ENCODE results near the gene SLCO3A1. TPM values are rescaled to one million over a fixed set of nuclear protein-coding genes. Genes with fewer than 3 reads are reported as not detected.

Gene SLCO3A1
- total and polyA plus RNA-seq, 10 donors: 7.5 to 79.5 (median 40.7) TPM

GRCh38 chr15:92102395-92102755 lies 248.9 kb downstream of the SLCO3A1 start:
- TF ChIP-seq POLR2A (IDR thresholded peaks at IDR 0.05): no peak
- TF ChIP-seq POLR2AphosphoS5 (IDR thresholded peaks at IDR 0.05): no peak
- TF ChIP-seq CTCF (IDR thresholded peaks at IDR 0.05 in 8 of 11, conservative IDR thresholded peaks at IDR 0.05 in 3 of 11): no peak
- WGBS, 5 donors: 89 to 100% (median 96%) methylated on average over 2 of the region's 2 CpGs
- no peaks in the 10 kb centered on the region for H3K27me3 ChIP-seq (replicated peaks in 1 of 7)

GRCh38 chr15:92104072-92104471 lies 250.6 kb downstream of the SLCO3A1 start:
- DNase-seq: no peak
- H3K27ac ChIP-seq: no peak overlapping the region
- H3K4me3 ChIP-seq: no peak overlapping the region
- H3K36me3 ChIP-seq: peaks cover 0 to 36% (median 0%) of the 10 kb centered on the region in 6 donors
- H3K27me3 ChIP-seq (replicated peaks in 1 of 7): no peaks in the 10 kb centered on the region
- WGBS, 5 donors: 90 to 99% (median 94%) methylated on average over 16 of the region's 16 CpGs
- no peak for TF ChIP-seq CTCF (IDR thresholded peaks at IDR 0.05 in 8 of 11, conservative IDR thresholded peaks at IDR 0.05 in 3 of 11)
- no peak for TF ChIP-seq POLR2AphosphoS5 (IDR thresholded peaks at IDR 0.05)
- TF ChIP-seq POLR2A (IDR thresholded peaks at IDR 0.05): no peak
- H3K4me1 ChIP-seq: peaks cover 0 to 23% (median 4%) of the 10 kb centered on the region in 6 donors
- H3K9me3 ChIP-seq: no peaks in the 10 kb centered on the region
- intact Hi-C loops (cut with DNase I; ENCODE audit: low total_unique reads): no loop called here

More at GRCh38 chr15:92102395-92102755, 248.9 kb downstream of the SLCO3A1 start:
- no peak for DNase-seq
- peaks cover 0 to 31% (median 0%) of the 10 kb centered on the region in 6 donors for H3K36me3 ChIP-seq
- intact Hi-C loops (cut with DNase I; ENCODE audit: low total_unique reads): no loop called here
- H3K27ac ChIP-seq: no peak overlapping the region
- no peak overlapping the region for H3K4me3 ChIP-seq
- H3K9me3 ChIP-seq: no peaks in the 10 kb centered on the region
- H3K4me1 ChIP-seq: peaks cover 0 to 36% (median 7%) of the 10 kb centered on the region in 6 donors

- DNase-seq: no peak
- WGBS, 5 donors: 85 to 91% (median 87%) methylated on average over 10 of the region's 10 CpGs
- no peak for TF ChIP-seq CTCF (IDR thresholded peaks at IDR 0.05 in 8 of 11, conservative IDR thresholded peaks at IDR 0.05 in 3 of 11)
- TF ChIP-seq POLR2AphosphoS5 (IDR thresholded peaks at IDR 0.05): no peak
- TF ChIP-seq POLR2A (IDR thresholded peaks at IDR 0.05): no peak
- no peak overlapping the region for H3K4me3 ChIP-seq
- H3K36me3 ChIP-seq: peaks cover 0 to 47% (median 0%) of the 10 kb centered on the region in 6 donors
- no peaks in the 10 kb centered on the region for H3K9me3 ChIP-seq
- intact Hi-C loops (cut with DNase I; ENCODE audit: low total_unique reads): no loop called here
- no peaks in the 10 kb centered on the region for H3K27me3 ChIP-seq (replicated peaks in 1 of 7)
- H3K4me1 ChIP-seq: peaks cover 0 to 26% (median 4%) of the 10 kb centered on the region in 6 donors
- H3K27ac ChIP-seq: no peak overlapping the region
These were observed 252.1 kb downstream of the SLCO3A1 start for GRCh38 chr15:92105611-92106010.

- intact Hi-C loops (cut with DNase I; ENCODE audit: low total_unique reads): no loop called here
- H3K4me1 ChIP-seq: peaks cover 0 to 11% (median 0%) of the 10 kb centered on the region in 6 donors
- H3K27me3 ChIP-seq (replicated peaks in 1 of 7): no peaks in the 10 kb centered on the region
- H3K4me3 ChIP-seq: no peak overlapping the region
- H3K27ac ChIP-seq: no peak overlapping the region
- DNase-seq: no peak
- no peak for TF ChIP-seq POLR2AphosphoS5 (IDR thresholded peaks at IDR 0.05)
- TF ChIP-seq POLR2A (IDR thresholded peaks at IDR 0.05): no peak
- TF ChIP-seq CTCF (IDR thresholded peaks at IDR 0.05 in 8 of 11, conservative IDR thresholded peaks at IDR 0.05 in 3 of 11): no peak
- no peaks in the 10 kb centered on the region for H3K9me3 ChIP-seq
- WGBS, 5 donors: 74 to 90% (median 81%) methylated on average over 4 of the region's 4 CpGs
- peaks cover 0 to 47% (median 0%) of the 10 kb centered on the region in 6 donors for H3K36me3 ChIP-seq
These were observed 254.0 kb downstream of the SLCO3A1 start for GRCh38 chr15:92107510-92107909.
